NT2/D1 (cell line): ENCODE measurements around the gene PARP14.

ENCODE experiments used
- DNase-seq: peaks from one replicate; pipeline ENCODE4 v3.0.0-alpha.2; 2011; ENCODE audit warnings: low read depth, low spot score
- H3K27me3 ChIP-seq: 2 replicates; pipeline ENCODE4 v1.6.0; 2011; ENCODE audit warnings: mild to moderate bottlenecking; ENCODE audit not compliant: insufficient read length, insufficient read depth
- H3K36me3 ChIP-seq: 2 replicates; pipeline ENCODE4 v1.6.1; 2011; ENCODE audit warnings: mild to moderate bottlenecking, low read length, mixed read lengths; ENCODE audit not compliant: insufficient read depth, insufficient read length
- H3K4me1 ChIP-seq: 2 replicates; pipeline ENCODE4 v1.5.1; 2011; ENCODE audit not compliant: insufficient read depth, insufficient read length
- H3K4me3 ChIP-seq: 2 replicates; pipeline ENCODE4 v1.5.1; 2011; ENCODE audit warnings: low read depth; ENCODE audit not compliant: insufficient read length
- H3K9ac ChIP-seq: 2 replicates; pipeline ENCODE4 v1.6.0; 2011; ENCODE audit warnings: low read depth; ENCODE audit not compliant: insufficient read length
- H3K9me3 ChIP-seq: 2 replicates; pipeline ENCODE4 v1.5.1; 2011; ENCODE audit warnings: mild to moderate bottlenecking, low read length; ENCODE audit not compliant: insufficient read depth
- SUZ12 ChIP-seq: IDR thresholded peaks from 2 replicates; pipeline ENCODE4 v1.6.1; 2011; ENCODE audit not compliant: insufficient read length, insufficient read depth; ENCODE audit errors: extremely low read depth
- YY1 ChIP-seq: IDR thresholded peaks from 2 replicates; pipeline ENCODE4 v1.6.1; 2011; ENCODE audit not compliant: insufficient read length, insufficient read depth
- ZNF274 ChIP-seq: IDR thresholded peaks from 2 replicates; pipeline ENCODE4 v1.6.1; 2011; ENCODE audit warnings: mild to moderate bottlenecking, low read depth, low read length

Gene PARP14

DNA sequence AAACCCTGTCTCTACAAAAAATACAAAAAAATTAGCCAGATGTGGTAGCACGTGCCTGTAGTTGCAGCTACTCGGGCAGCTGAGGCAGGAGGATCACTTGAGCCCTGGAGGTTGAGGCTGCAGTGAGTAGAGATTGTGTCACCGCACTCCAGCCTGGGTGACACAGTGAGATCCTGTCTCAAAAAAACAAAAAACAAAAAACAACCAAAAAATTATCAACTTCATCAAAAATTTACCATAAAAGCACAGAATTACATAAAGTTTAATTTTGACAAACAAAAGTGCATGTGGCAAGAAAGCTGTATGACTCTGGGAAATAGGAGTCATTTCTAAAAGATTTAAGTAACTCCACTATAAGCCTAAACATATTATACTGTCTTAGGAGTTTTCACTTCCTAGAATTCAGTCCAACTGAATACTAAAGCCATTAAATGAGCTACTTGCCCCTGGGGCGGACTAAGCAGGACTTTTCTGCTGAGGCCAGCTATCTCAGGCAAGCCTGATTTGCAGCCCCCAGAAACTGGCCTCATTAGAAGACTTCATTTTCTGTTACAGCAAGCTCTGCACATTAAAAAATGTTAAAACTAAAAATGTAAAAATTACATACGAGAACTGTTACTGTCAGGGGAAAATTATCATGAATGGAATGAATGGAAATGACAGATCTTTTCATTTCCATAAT, 90.0 kb downstream of the PARP14 start:
- no peaks in the 10 kb centered on the region for H3K27me3 ChIP-seq
- TF ChIP-seq YY1 (no peak), ZNF274 (no peak), SUZ12 (no peak)
- H3K4me1 ChIP-seq, result no peaks in the 10 kb centered on the region

DNA sequence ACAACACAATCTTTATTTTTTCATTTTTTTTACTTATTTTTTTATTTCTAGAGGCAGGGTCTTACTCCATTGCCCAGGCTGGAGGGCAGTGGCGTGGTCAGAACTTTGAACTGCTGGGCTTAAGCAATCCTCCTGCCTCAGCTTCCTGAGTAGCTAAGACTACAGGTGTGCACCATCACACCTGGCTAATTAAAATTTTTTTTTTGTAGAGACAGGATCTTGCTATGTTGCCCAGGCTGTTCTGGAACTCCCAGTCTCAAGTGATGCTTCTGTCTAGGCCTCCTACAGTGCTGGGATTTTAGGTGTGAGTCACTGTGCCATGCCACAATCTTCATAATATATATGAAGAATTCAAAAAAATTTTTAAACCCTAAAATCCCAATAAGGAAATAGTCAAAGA, 92.2 kb downstream of the PARP14 start:
- Histone ChIP-seq H3K9me3 (no peaks in the 10 kb centered on the region), H3K4me3 (no peak overlapping the region), H3K27me3 (no peaks in the 10 kb centered on the region), H3K9ac (no peak overlapping the region), H3K4me1 (no peaks in the 10 kb centered on the region), H3K36me3 (no peaks in the 10 kb centered on the region)
- TF ChIP-seq SUZ12, result no peak
- no peak for TF ChIP-seq ZNF274
- no peak for TF ChIP-seq YY1
- no peak for DNase-seq

More for the DNA sequence above, 90.0 kb downstream of the PARP14 start:
- no peak for DNase-seq
- H3K36me3 ChIP-seq, result no peaks in the 10 kb centered on the region
- no peaks in the 10 kb centered on the region for H3K9me3 ChIP-seq
- no peak overlapping the region for H3K9ac ChIP-seq
- no peak overlapping the region for H3K4me3 ChIP-seq

GRCh38 chr3:122773944-122774509, 93.4 kb downstream of the PARP14 start:
- H3K36me3 ChIP-seq, result no peaks in the 10 kb centered on the region
- TF ChIP-seq SUZ12, result no peak
- no peak for TF ChIP-seq YY1
- TF ChIP-seq ZNF274, result no peak
- no peak overlapping the region for H3K4me3 ChIP-seq
- no peaks in the 10 kb centered on the region for H3K9me3 ChIP-seq
- no peak overlapping the region for H3K9ac ChIP-seq
- H3K4me1 ChIP-seq, result no peaks in the 10 kb centered on the region
- no peaks in the 10 kb centered on the region for H3K27me3 ChIP-seq
- no peak for DNase-seq

DNA sequence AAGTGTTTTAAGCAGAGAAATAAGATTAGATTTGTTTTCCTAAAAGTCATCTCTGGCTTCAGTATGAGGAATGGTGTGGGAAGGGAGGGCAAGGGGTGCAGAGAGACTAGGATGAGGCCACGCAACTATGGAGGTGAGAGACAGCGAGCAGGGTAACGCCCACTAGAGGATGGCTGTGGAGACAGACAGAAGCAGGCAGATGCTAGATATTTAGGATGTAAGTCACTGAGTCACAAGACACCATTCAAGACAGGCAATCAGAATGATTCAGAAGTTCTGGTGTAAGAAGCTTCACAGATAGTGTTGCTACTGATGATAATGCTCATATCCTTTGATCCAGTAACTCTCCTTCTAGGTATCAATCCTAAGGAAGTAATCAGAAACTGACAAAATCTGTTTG, 93.9 kb downstream of the PARP14 start:
- Histone ChIP-seq H3K4me3 (no peak overlapping the region), H3K36me3 (no peaks in the 10 kb centered on the region), H3K9me3 (no peaks in the 10 kb centered on the region), H3K4me1 (no peaks in the 10 kb centered on the region), H3K27me3 (no peaks in the 10 kb centered on the region), H3K9ac (no peak overlapping the region)
- DNase-seq, result no peak
- TF ChIP-seq YY1 (no peak), ZNF274 (no peak), SUZ12 (no peak)

DNA sequence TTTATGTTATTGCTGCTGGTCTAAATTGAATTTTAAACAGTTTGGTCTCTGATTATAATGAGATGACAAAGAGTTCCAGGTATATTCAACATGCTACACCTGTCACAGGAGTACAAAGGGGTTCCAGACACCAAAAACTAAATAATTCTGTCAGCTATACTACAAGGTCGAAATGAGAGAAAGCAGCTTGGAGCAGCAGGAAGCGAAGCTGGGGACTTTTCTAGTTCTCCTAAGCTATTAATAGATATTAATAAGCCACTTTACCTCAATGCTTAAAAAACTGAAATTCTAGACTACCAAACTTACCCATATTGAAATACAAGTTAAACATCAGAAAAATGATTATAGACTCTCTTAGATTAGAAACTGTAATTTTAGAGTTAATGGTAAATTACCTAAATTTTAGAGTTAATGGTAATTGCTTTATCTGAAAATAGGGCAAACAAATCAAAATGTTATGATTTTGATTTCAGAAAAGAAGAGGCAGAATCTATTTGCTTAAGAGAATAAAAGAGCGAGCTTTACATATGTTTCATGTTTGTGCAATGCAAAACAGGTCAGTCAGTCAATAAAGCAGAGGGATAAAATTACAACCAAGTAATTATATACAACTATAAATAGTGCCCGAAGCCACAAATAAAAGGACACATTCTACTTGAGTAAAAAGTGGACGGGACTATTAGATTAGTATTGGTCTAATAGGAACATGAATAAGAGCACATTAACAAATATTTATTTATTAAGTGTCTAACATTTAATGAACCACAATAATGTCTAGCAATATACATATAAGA, 96.2 kb downstream of the PARP14 start:
- Histone ChIP-seq H3K9me3 (peaks cover 7% of the 10 kb centered on the region), H3K36me3 (no peaks in the 10 kb centered on the region), H3K9ac (no peak overlapping the region), H3K4me1 (no peaks in the 10 kb centered on the region), H3K27me3 (no peaks in the 10 kb centered on the region), H3K4me3 (no peak overlapping the region)
- no peak for TF ChIP-seq ZNF274
- TF ChIP-seq SUZ12, result no peak
- DNase-seq, result no peak

- TF ChIP-seq SUZ12 (no peak), YY1 (no peak), ZNF274 (no peak)
- no peak for DNase-seq
- Histone ChIP-seq H3K9me3 (peaks cover 10% of the 10 kb centered on the region), H3K9ac (no peak overlapping the region), H3K4me3 (no peak overlapping the region), H3K4me1 (no peaks in the 10 kb centered on the region), H3K36me3 (no peaks in the 10 kb centered on the region), H3K27me3 (no peaks in the 10 kb centered on the region)
Measured at GRCh38 chr3:122777563-122777962, 96.9 kb downstream of the PARP14 start.
